GM19372 (cell line): ENCODE results near the gene R3HDM2.

Source experiments
- ATAC-seq: cut with Tn5 transposase; IDR thresholded peaks from one replicate; pipeline ENCODE4 v1.9.1; 2021; ENCODE audit warnings: mild to moderate bottlenecking, low read depth, moderate library complexity; ENCODE audit not compliant: unreplicated experiment

R3HDM2 gene

DNA sequence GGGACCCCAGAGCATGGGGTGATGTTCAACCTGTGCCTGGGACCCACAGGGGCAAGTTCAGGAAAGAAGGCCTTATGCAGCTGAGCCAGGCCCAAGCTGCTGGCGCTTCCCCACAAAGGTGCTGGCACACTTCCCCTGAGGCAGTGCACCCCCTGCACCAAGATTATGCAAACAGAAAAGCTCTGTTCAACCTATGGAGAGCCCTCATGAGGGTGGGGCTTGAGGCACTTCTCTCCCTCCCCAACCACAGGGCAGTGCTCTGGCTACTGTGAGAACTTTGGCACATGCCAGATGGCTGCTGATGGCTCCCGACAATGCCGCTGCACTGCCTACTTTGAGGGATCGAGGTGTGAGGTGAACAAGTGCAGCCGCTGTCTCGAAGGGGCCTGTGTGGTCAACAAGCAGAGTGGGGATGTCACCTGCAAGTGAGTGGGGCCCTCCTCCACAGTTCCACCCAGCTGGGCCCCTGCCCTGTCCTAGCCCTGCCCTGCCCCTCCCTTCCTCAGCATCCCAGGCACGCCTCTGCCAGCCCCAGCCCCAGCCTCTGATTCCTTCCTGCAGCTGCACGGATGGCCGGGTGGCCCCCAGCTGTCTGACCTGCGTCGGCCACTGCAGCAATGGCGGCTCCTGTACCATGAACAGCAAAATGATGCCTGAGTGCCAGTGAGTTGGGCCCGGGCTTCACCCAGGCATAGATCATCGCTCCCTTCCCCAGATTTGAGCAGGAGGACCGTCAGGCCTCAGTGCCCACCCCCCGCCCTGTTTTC lies 219.7 kb downstream of the R3HDM2 start:
- no peak for ATAC-seq

- no peak for ATAC-seq
Measured at GRCh38 chr12:57210461-57210860, 220.4 kb downstream of the R3HDM2 start.

DNA sequence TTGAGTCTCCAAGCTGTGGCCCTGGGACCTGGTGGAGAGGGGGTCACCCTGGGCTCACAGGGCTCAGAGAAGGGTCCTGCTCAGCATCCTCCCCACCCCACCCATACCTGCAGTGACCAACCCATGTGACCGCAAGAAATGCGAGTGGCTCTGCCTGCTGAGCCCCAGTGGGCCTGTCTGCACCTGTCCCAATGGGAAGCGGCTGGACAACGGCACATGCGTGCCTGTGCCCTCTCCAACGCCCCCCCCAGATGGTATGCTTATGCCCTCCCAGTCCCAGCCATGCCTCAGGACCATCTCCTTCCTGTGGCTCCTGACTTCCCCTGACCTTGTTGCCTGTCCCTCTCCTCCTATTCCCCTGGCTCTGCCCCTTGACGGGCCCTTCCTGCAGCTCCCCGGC lies 220.9 kb downstream of the R3HDM2 start:
- ATAC-seq, result no peak

GRCh38 chr12:57208631-57209282 lies 222.1 kb downstream of the R3HDM2 start:
- ATAC-seq, result no peak

DNA sequence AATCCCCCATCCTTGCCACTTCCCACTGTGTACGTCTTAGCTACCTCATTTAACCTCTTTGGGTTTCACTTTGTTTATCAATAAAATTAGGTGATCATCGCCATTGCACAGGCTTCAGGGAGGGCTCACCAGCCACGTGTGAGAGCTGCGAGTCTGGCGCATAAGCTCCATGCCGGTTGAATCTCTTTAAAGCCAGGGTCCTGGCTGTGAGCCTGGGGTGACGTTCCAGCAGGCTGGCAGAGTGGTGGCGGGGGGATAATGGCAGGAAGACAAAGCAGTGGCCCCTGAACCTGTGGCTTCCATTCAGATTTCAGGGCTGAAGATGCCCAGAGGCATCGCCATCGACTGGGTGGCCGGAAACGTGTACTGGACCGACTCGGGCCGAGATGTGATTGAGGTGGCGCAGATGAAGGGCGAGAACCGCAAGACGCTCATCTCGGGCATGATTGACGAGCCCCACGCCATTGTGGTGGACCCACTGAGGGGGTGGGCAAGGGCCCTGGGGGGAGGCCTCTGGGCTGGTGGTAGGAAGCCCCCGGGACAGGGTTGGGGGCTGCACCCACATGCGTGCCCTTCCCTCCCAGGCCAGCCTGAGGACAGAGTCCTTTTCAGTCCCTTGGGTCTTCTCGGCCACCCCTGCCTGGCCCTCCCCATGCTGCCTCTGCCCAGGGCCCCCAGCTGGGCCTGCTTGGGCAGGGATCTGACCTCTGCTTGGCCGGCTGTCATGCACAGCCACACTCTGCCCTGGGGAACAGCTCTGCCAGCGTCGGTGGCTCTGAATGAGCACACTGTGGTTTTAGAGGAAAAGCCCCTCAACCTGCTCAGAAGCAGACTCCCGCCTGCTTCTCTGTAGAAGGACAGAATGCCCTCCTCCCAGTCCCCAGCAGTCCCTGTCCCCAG lies 222.9 kb downstream of the R3HDM2 start:
- no peak for ATAC-seq

- no peak for ATAC-seq
Measured at GRCh38 chr12:57205931-57206330, 224.9 kb downstream of the R3HDM2 start.

- no peak for ATAC-seq
Measured at GRCh38 chr12:57205186-57205585, 225.7 kb downstream of the R3HDM2 start.

- no peak for ATAC-seq
Measured at GRCh38 chr12:57204454-57204853, 226.4 kb downstream of the R3HDM2 start.

- ATAC-seq, result no peak
Measured at GRCh38 chr12:57203791-57204190, 227.1 kb downstream of the R3HDM2 start.
